MM.1S (cell line): ENCODE data around the gene RIPOR2.

ENCODE experiments used
- DNase-seq: peaks from one replicate; pipeline ENCODE4 v3.0.0-alpha.2; 2015
- H2AFZ ChIP-seq: fragments of 300-600 bp; sonication (generic); 2 replicates; pipeline ENCODE4 v1.6.0; 2016; ENCODE audit warnings: antibody characterized with exemption, low read length
- H3F3A ChIP-seq: fragments of 300-600 bp; sonication (generic); 2 replicates; pipeline ENCODE4 v1.6.1; 2016; ENCODE audit warnings: mild to moderate bottlenecking, antibody characterized with exemption, low read length, moderate library complexity, mixed read lengths; ENCODE audit not compliant: insufficient read depth
- H3K27ac ChIP-seq: fragments of 300-600 bp; sonication (generic); 2 replicates; pipeline ENCODE4 v1.5.1; 2016; ENCODE audit warnings: mild to moderate bottlenecking, low read length
- H3K27me3 ChIP-seq: fragments of 300-600 bp; sonication (generic); replicated peaks from 2 replicates; pipeline ENCODE4 v1.6.0; 2016; ENCODE audit warnings: low read length; ENCODE audit not compliant: insufficient read depth
- H3K36me3 ChIP-seq: fragments of 300-600 bp; sonication (generic); replicated peaks from 2 replicates; pipeline ENCODE4 v1.6.1; 2016; ENCODE audit warnings: mild to moderate bottlenecking, low read length, mixed read lengths; ENCODE audit not compliant: insufficient read depth
- H3K4me1 ChIP-seq: fragments of 300-600 bp; sonication (generic); 2 replicates; pipeline ENCODE4 v1.6.1; 2016; ENCODE audit warnings: low read length, mixed read lengths
- H3K4me2 ChIP-seq: fragments of 300-600 bp; sonication (generic); 2 replicates; pipeline ENCODE4 v1.6.0; 2016; ENCODE audit warnings: low read depth, low read length
- H3K4me3 ChIP-seq: fragments of 300-600 bp; sonication (generic); 2 replicates; pipeline ENCODE4 v1.5.1; 2016; ENCODE audit warnings: low read length, mixed read lengths
- H3K79me2 ChIP-seq: fragments of 300-600 bp; sonication (generic); 2 replicates; pipeline ENCODE4 v1.6.1; 2016; ENCODE audit warnings: mixed run types, low read length, mixed read lengths
- H3K9ac ChIP-seq: fragments of 300-600 bp; sonication (generic); 2 replicates; pipeline ENCODE4 v1.6.1; 2016; ENCODE audit warnings: low read length, mixed read lengths
- H3K9me2 ChIP-seq: fragments of 300-600 bp; sonication (generic); replicated peaks from 2 replicates; pipeline ENCODE4 v1.6.1; 2016; ENCODE audit warnings: mild to moderate bottlenecking, low read length, mixed read lengths; ENCODE audit not compliant: insufficient read depth
- H3K9me3 ChIP-seq: fragments of 300-600 bp; sonication (generic); replicated peaks from 2 replicates; pipeline ENCODE4 v1.6.1; 2016; ENCODE audit warnings: mild to moderate bottlenecking, low read length, mixed read lengths; ENCODE audit not compliant: insufficient read depth
- H4K20me1 ChIP-seq: fragments of 300-600 bp; sonication (generic); 2 replicates; pipeline ENCODE4 v1.6.1; 2016; ENCODE audit warnings: mild to moderate bottlenecking, low read length, moderate library complexity, mixed read lengths; ENCODE audit not compliant: insufficient read depth
- CTCF ChIP-seq: fragments of 300-600 bp; sonication (generic); IDR thresholded peaks from 2 replicates; pipeline ENCODE4 v1.5.1; 2016; ENCODE audit warnings: antibody characterized with exemption, low read length, mixed read lengths
- EZH2 ChIP-seq: fragments of 300-600 bp; sonication (generic); optimal IDR thresholded peaks from 2 replicates; pipeline ENCODE3; 2017; ENCODE audit warnings: low read depth, mild to moderate bottlenecking, antibody characterized with exemption, low read length, mixed read lengths
- EZH2phosphoT487 ChIP-seq: fragments of 300-600 bp; sonication (generic); IDR thresholded peaks from 2 replicates; pipeline ENCODE4 v1.6.1; 2018; ENCODE audit warnings: antibody characterized with exemption, low read length

Gene RIPOR2

GRCh38 chr6:24905483-24905882, 30.3 kb downstream of the RIPOR2 start:
- Histone ChIP-seq H3K9me2 (no peaks in the 10 kb centered on the region), H3K27me3 (peaks cover 9% of the 10 kb centered on the region), H3F3A (no peaks in the 10 kb centered on the region), H3K27ac (no peak overlapping the region), H3K36me3 (no peaks in the 10 kb centered on the region), H3K4me3 (no peak overlapping the region), H3K9me3 (no peaks in the 10 kb centered on the region), H3K9ac (no peak overlapping the region), H4K20me1 (no peaks in the 10 kb centered on the region), H3K4me2 (no peak overlapping the region), H2AFZ (no peak overlapping the region), H3K4me1 (no peaks in the 10 kb centered on the region), H3K79me2 (no peaks in the 10 kb centered on the region)
- no peak for DNase-seq
- no peak for TF ChIP-seq EZH2phosphoT487
- TF ChIP-seq EZH2, result no peak
- TF ChIP-seq CTCF, result no peak

- no peak overlapping the region for H2AFZ ChIP-seq
- no peaks in the 10 kb centered on the region for H3K27me3 ChIP-seq
- H3K4me3 ChIP-seq, result no peak overlapping the region
- no peaks in the 10 kb centered on the region for H4K20me1 ChIP-seq
- no peaks in the 10 kb centered on the region for H3K9me3 ChIP-seq
- no peaks in the 10 kb centered on the region for H3K36me3 ChIP-seq
- no peak for DNase-seq
- H3K4me1 ChIP-seq, result no peaks in the 10 kb centered on the region
- no peak for TF ChIP-seq EZH2phosphoT487
- TF ChIP-seq EZH2, result no peak
- no peak for TF ChIP-seq CTCF
- H3K4me2 ChIP-seq, result no peak overlapping the region
- no peaks in the 10 kb centered on the region for H3K79me2 ChIP-seq
- no peak overlapping the region for H3K27ac ChIP-seq
- no peaks in the 10 kb centered on the region for H3F3A ChIP-seq
- no peak overlapping the region for H3K9ac ChIP-seq
- H3K9me2 ChIP-seq, result no peaks in the 10 kb centered on the region
Measured at GRCh38 chr6:24903681-24904080, 32.1 kb downstream of the RIPOR2 start.

GRCh38 chr6:24902782-24903181, 33.0 kb downstream of the RIPOR2 start:
- no peak for DNase-seq
- H3K4me2 ChIP-seq, result no peak overlapping the region
- no peak overlapping the region for H3K4me3 ChIP-seq
- TF ChIP-seq CTCF (no peak), EZH2 (no peak), EZH2phosphoT487 (no peak)
- H2AFZ ChIP-seq, result no peak overlapping the region
- no peaks in the 10 kb centered on the region for H3K79me2 ChIP-seq
- no peaks in the 10 kb centered on the region for H3K4me1 ChIP-seq
- H4K20me1 ChIP-seq, result no peaks in the 10 kb centered on the region
- H3K9me2 ChIP-seq, result no peaks in the 10 kb centered on the region
- no peaks in the 10 kb centered on the region for H3K9me3 ChIP-seq
- no peak overlapping the region for H3K9ac ChIP-seq
- no peaks in the 10 kb centered on the region for H3K36me3 ChIP-seq
- no peak overlapping the region for H3K27ac ChIP-seq
- no peaks in the 10 kb centered on the region for H3K27me3 ChIP-seq
- no peaks in the 10 kb centered on the region for H3F3A ChIP-seq
